HL-60 (cell line): ENCODE data around the gene FOXRED2.
"Not testable (repeated sequence)": the region's sequence is repeated elsewhere in the genome, so short reads cannot be mapped to it uniquely, and the experiment has no call there.

Experiments used
- TF ChIP-seq, protein P1 (sequence below): IDR thresholded peaks from one replicate; pipeline ENCODE4 v1.5.1; 2011; ENCODE audit warnings: low read length, control low read depth, inconsistent platforms; ENCODE audit not compliant: insufficient read depth
- TF ChIP-seq, protein P2 (sequence below): IDR thresholded peaks from 2 replicates; pipeline ENCODE4 v1.6.1; 2012; ENCODE audit warnings: low read depth; ENCODE audit not compliant: insufficient replicate concordance

DNA sequence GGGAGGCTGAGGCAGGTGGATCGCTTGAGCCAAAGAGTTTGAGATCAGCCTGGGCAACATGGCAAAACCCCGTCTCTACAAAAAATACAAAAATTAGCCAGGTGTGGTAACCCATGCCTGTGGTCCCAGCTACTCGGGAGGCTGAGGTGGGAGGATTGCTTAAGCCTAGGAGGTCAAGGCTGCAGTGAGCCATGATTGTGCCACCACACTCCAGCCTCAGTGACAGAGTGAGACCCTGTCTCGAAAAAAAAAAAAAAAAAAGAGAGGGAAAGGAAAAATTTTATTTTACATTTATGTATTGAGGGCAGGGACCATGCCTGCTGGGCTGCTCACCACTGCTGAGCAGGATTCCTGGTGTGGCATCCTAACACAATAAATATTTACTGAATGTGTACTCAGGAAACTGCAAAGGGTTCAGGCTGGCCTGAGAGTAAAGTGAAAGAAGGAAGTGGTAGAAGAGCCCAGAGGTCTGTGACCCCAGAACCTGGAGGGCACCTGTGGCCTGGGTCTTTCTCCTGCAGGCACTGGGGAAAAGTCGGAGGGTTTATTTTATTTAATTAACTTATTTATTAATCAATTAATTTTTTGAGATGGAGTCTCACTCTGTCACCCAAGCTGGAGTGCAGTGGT, 53.7 kb downstream of the FOXRED2 start:
- TF ChIP-seq, protein P1, sequence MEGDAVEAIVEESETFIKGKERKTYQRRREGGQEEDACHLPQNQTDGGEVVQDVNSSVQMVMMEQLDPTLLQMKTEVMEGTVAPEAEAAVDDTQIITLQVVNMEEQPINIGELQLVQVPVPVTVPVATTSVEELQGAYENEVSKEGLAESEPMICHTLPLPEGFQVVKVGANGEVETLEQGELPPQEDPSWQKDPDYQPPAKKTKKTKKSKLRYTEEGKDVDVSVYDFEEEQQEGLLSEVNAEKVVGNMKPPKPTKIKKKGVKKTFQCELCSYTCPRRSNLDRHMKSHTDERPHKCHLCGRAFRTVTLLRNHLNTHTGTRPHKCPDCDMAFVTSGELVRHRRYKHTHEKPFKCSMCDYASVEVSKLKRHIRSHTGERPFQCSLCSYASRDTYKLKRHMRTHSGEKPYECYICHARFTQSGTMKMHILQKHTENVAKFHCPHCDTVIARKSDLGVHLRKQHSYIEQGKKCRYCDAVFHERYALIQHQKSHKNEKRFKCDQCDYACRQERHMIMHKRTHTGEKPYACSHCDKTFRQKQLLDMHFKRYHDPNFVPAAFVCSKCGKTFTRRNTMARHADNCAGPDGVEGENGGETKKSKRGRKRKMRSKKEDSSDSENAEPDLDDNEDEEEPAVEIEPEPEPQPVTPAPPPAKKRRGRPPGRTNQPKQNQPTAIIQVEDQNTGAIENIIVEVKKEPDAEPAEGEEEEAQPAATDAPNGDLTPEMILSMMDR = not testable (repeated sequence)
- TF ChIP-seq, protein P2, sequence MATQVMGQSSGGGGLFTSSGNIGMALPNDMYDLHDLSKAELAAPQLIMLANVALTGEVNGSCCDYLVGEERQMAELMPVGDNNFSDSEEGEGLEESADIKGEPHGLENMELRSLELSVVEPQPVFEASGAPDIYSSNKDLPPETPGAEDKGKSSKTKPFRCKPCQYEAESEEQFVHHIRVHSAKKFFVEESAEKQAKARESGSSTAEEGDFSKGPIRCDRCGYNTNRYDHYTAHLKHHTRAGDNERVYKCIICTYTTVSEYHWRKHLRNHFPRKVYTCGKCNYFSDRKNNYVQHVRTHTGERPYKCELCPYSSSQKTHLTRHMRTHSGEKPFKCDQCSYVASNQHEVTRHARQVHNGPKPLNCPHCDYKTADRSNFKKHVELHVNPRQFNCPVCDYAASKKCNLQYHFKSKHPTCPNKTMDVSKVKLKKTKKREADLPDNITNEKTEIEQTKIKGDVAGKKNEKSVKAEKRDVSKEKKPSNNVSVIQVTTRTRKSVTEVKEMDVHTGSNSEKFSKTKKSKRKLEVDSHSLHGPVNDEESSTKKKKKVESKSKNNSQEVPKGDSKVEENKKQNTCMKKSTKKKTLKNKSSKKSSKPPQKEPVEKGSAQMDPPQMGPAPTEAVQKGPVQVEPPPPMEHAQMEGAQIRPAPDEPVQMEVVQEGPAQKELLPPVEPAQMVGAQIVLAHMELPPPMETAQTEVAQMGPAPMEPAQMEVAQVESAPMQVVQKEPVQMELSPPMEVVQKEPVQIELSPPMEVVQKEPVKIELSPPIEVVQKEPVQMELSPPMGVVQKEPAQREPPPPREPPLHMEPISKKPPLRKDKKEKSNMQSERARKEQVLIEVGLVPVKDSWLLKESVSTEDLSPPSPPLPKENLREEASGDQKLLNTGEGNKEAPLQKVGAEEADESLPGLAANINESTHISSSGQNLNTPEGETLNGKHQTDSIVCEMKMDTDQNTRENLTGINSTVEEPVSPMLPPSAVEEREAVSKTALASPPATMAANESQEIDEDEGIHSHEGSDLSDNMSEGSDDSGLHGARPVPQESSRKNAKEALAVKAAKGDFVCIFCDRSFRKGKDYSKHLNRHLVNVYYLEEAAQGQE = not testable (repeated sequence)
